Activated B cell treated with CpG ODN at 0.5 μM for 24 hours (primary cell): ENCODE results near the gene LENEP. TPM values are rescaled to one million over a fixed set of nuclear protein-coding genes. Genes with fewer than 3 reads are reported as not detected.
"Not testable (repeated sequence)": the region's sequence is repeated elsewhere in the genome, so short reads cannot be mapped to it uniquely, and the experiment has no call there.

Source experiments
- ATAC-seq: fragments of 200-7000 bp; cut with Tn5 transposase; one replicate; pipeline ENCODE4 v1.10.0; 2021; ENCODE audit warnings: low read depth, mild to moderate bottlenecking, moderate library complexity
- CTCF ChIA-PET: fragments of 350-600 bp; sonication (Branson Sonifier 250); formaldehyde crosslinking; loops from one replicate; lab custom pipeline; 2021; ENCODE audit warnings: antibody characterized with exemption; lab: Charles Lee
- POLR2A ChIA-PET: fragments of 350-600 bp; sonication (Branson Sonifier 250); formaldehyde crosslinking; loops from one replicate; lab custom pipeline; 2021; ENCODE audit warnings: antibody characterized with exemption; lab: Charles Lee
- DNase-seq: peaks from one replicate; pipeline ENCODE4 v3.0.0; 2022
- H3K27ac Mint-ChIP-seq: one replicate; pipeline ENCODE4 v1.8.0; 2020; ENCODE audit warnings: mixed read lengths
- H3K27me3 Mint-ChIP-seq: one replicate; pipeline ENCODE4 v1.8.0; 2021; ENCODE audit warnings: mixed read lengths
- H3K36me3 Mint-ChIP-seq: one replicate; pipeline ENCODE4 v1.8.0; 2021; ENCODE audit warnings: low read depth, mixed read lengths
- H3K4me1 Mint-ChIP-seq: one replicate; pipeline ENCODE4 v1.8.0; 2021; ENCODE audit warnings: mixed read lengths
- H3K4me3 Mint-ChIP-seq: one replicate; pipeline ENCODE4 v1.8.0; 2020; ENCODE audit warnings: mild to moderate bottlenecking, mixed read lengths
- H3K9me3 Mint-ChIP-seq: one replicate; pipeline ENCODE4 v1.8.0; 2020; ENCODE audit warnings: mixed read lengths
- CTCF ChIP-seq: fragments of 200-600 bp; IDR thresholded peaks from one replicate; pipeline ENCODE4 v1.8.0; 2022; ENCODE audit warnings: antibody characterized with exemption, mild to moderate bottlenecking
- intact Hi-C: fragments of 100-400 bp; cut with micrococcal nuclease; formaldehyde crosslinking; loops from one replicate; pipeline ENCODE4 v1.15.1; 2024
- total RNA-seq: library from RNA; stranded (reverse); gene quantifications from 2 replicates; pipeline ENCODE4 v1.2.3, GENCODE V29; 2022

Gene LENEP
- total RNA-seq, 1 donor from 2014 or later: 1.8 TPM

- ATAC-seq (no peak), DNase-seq (no peak)
- TF ChIP-seq CTCF: no peak
- no peak overlapping the region for H3K27ac Mint-ChIP-seq
- H3K36me3 Mint-ChIP-seq: peaks cover 37% of the 10 kb centered on the region
- H3K4me1 Mint-ChIP-seq: peaks cover 10% of the 10 kb centered on the region
- ChIA-PET POLR2A (interaction anchor here (0.8 to 2.5 kb wide), 5 partner anchors 10 to 28 kb away, joined by 3 to 11 read pairs (median 5); partner anchors contain the start of gene FLAD1), CTCF (interaction anchor here (0.9 to 3.0 kb wide), 3 partner anchors 14 to 32 kb away, joined by 3 to 14 read pairs (median 3); partner anchors contain the start of gene PYGO2)
- intact Hi-C loops: no loop called here
- H3K27me3 Mint-ChIP-seq: no peaks in the 10 kb centered on the region
- H3K9me3 Mint-ChIP-seq: no peaks in the 10 kb centered on the region
- no peak overlapping the region for H3K4me3 Mint-ChIP-seq
These were observed 440 bp upstream of the LENEP start for GRCh38 chr1:154992721-154993571.

- POLR2A ChIA-PET: interaction anchor here (1.0 to 2.5 kb wide), 4 partner anchors 11 to 57 kb away, joined by 3 to 11 read pairs (median 8); partner anchors contain the start of genes ADAM15, CKS1B and FLAD1
- Mint-ChIP-seq H3K36me3 (peaks cover 24% of the 10 kb centered on the region), H3K4me1 (peaks cover 14% of the 10 kb centered on the region), H3K9me3 (no peaks in the 10 kb centered on the region), H3K27ac (no peak overlapping the region), H3K4me3 (no peak overlapping the region), H3K27me3 (no peaks in the 10 kb centered on the region)
- TF ChIP-seq CTCF: no peak
- CTCF ChIA-PET: interaction anchor here (1.0 to 3.0 kb wide), 2 partner anchors 13 to 22 kb away, joined by 3 to 14 read pairs; no protein-coding TSS in a partner anchor
- intact Hi-C loops: loop anchor here (1.0 kb wide), 1 partner anchor 11 kb away; the partner anchor contains the start of gene FLAD1
- DNase-seq (no peak), ATAC-seq (no peak)
These were observed 842 bp downstream of the LENEP start for GRCh38 chr1:154994269-154994587.

GRCh38 chr1:154994591-154994990 is 1.2 kb downstream of the LENEP start:
- ATAC-seq (no peak), DNase-seq (no peak)
- H3K27ac Mint-ChIP-seq: no peak overlapping the region
- no peak overlapping the region for H3K4me3 Mint-ChIP-seq
- H3K36me3 Mint-ChIP-seq: peaks cover 21% of the 10 kb centered on the region
- no peak for TF ChIP-seq CTCF
- CTCF ChIA-PET: interaction anchor here (3.0 kb wide), 1 partner anchor 22 kb away, joined by 14 read pairs; no protein-coding TSS in a partner anchor
- peaks cover 14% of the 10 kb centered on the region for H3K4me1 Mint-ChIP-seq
- intact Hi-C loops: loop anchor here (1.0 kb wide), 1 partner anchor 11 kb away; the partner anchor contains the start of gene FLAD1
- POLR2A ChIA-PET: interaction anchor here (0.6 to 2.5 kb wide), 5 partner anchors 11 to 56 kb away, joined by 3 to 11 read pairs (median 8); partner anchors contain the start of genes ADAM15, CKS1B and FLAD1
- H3K9me3 Mint-ChIP-seq: no peaks in the 10 kb centered on the region
- no peaks in the 10 kb centered on the region for H3K27me3 Mint-ChIP-seq

DNA sequence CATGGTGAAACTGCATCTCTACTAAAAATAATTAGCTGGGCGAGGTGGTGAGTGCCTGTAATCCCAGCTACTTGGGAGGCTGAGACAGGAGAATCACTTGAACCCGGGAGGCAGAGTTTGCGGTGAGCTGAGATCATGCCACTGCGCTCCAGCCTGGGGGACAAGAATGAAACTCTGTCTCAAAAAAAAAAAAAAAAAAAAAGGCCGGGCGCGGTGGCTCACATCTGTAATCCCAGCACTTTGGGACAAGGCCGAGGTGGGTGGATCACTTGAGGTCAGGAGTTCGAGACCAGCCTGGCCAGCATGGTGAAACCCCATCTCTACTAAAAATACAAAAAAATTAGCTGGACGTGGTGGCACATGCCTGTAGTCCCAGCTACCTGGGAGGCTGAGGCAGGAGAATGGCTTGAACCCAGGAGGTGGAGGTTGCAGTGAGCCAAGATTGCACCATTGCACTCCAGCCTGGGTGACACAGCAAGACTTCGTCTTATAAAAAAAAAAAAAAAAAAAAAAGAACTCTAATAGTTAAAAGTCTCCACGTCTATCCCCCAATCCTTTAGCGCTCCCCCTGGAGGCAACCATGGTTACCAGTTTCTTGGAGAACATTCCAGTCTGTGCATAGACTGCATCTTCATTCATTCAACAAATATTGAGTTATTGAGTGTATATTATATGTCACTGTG is 2.1 kb downstream of the LENEP start:
- intact Hi-C loops: not testable (repeated sequence)
- peaks cover 21% of the 10 kb centered on the region for H3K4me1 Mint-ChIP-seq

DNA sequence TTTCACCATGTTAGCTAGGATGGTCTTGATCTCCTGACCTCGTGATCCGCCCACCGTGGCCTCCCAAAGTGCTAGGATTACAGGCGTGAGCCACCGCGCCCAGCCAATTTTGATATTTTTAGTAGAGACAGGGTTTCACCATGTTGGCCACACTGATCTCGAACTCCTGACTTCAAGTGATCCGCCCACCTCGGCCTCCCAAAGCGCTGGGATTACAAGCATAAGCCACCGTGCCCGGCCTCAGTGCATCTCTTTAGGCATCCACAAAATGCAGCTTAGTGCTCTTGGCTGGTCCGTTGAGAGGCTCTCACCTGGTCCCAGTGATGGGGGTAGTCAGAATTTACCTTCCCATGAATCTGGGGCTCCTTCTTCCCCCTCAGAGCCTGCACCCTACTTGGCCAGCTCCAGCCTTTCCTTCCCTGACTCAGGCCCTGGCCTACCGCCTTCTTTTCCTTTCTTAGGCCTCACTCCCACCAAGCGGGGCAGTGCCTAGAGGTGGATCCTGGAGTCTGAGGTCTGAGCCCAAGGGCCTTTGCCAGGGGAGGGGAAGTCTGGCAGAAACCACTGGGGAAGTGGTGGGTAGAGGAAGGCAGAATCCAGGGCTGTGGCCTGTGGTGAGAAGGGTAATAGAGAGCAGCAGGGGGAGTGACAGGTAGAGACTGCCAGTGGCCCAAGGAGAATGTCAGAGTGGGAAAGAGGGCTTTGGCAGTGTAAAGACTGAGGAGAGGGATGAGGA is 3.7 kb downstream of the LENEP start:
- no peak overlapping the region for H3K4me3 Mint-ChIP-seq
- ChIA-PET POLR2A (interaction anchor here (0.7 to 1.9 kb wide), 4 partner anchors 11 to 24 kb away, joined by 4 to 7 read pairs (median 6); partner anchors contain the start of gene FLAD1), CTCF (interaction anchor here (1.0 kb wide), 1 partner anchor 21 kb away, joined by 3 read pairs; no protein-coding TSS in a partner anchor)
- H3K9me3 Mint-ChIP-seq: no peaks in the 10 kb centered on the region
- ATAC-seq: no peak
- no peak for TF ChIP-seq CTCF
- H3K27me3 Mint-ChIP-seq: no peaks in the 10 kb centered on the region
- intact Hi-C loops: no loop called here
- peaks cover 10% of the 10 kb centered on the region for H3K36me3 Mint-ChIP-seq
- no peak overlapping the region for H3K27ac Mint-ChIP-seq
- DNase-seq: no peak
- H3K4me1 Mint-ChIP-seq: peaks cover 21% of the 10 kb centered on the region

More for the DNA sequence above, 2.1 kb downstream of the LENEP start:
- H3K4me3 Mint-ChIP-seq, ATAC-seq, DNase-seq, H3K9me3 Mint-ChIP-seq, H3K27me3 Mint-ChIP-seq, H3K27ac Mint-ChIP-seq: not testable (repeated sequence)
- H3K36me3 Mint-ChIP-seq: peaks cover 12% of the 10 kb centered on the region
- ChIA-PET CTCF (interaction anchor here (3.0 kb wide), 1 partner anchor 21 kb away, joined by 14 read pairs; no protein-coding TSS in a partner anchor), POLR2A (interaction anchor here (0.5 to 1.9 kb wide), 6 partner anchors 12 to 1056 kb away, joined by 3 to 9 read pairs (median 5); partner anchors contain the start of genes CKS1B and FLAD1)
